ENCODE measurements around the gene IMPA2. TPM values are rescaled to one million over a fixed set of nuclear protein-coding genes. Genes with fewer than 3 reads are reported as not detected.

The IMPA2 gene
- total and polyA plus RNA-seq, 2 of the 13 experiments (the other 11 are each of a cell fraction or from before 2014, with no cell fraction given) = 37.8 to 71.8 TPM

- no peak for TF ChIP-seq ZNF318 (CRISPR knock-in tag; IDR thresholded peaks at IDR 0.05)
- TF ChIP-seq ARNT2 (CRISPR knock-in tag; IDR thresholded peaks at IDR 0.05; ENCODE audit: low read depth) = no peak
- no peak for TF ChIP-seq ARNT (IDR thresholded peaks at IDR 0.05)
- peak; percentile 49; the same call in 1 of the 2 replicates for TF ChIP-seq ZNF143 (CRISPR knock-in tag; IDR thresholded peaks at IDR 0.05)
- peak; percentile 94 for TF ChIP-seq GATAD2A (CRISPR knock-in tag; IDR thresholded peaks at IDR 0.05)
- 0 out of 2 replicates have a peak, but pooled peaks have one; percentile 29 for TF ChIP-seq HMGXB3 (CRISPR knock-in tag; IDR thresholded peaks at IDR 0.05; ENCODE audit: borderline replicate concordance)
- TF ChIP-seq ZNF343 (CRISPR knock-in tag; IDR thresholded peaks at IDR 0.05) = 0 out of 2 replicates have a peak, but pooled peaks have one; percentile 18
- no peak for TF ChIP-seq ETS1 (CRISPR knock-in tag; IDR thresholded peaks at IDR 0.05)
- no peak for TF ChIP-seq RAD51 (IDR thresholded peaks at IDR 0.05; ENCODE audit: borderline replicate concordance)
- TF ChIP-seq ZFP91 (CRISPR knock-in tag; IDR thresholded peaks at IDR 0.05; ENCODE audit: borderline replicate concordance) = peak; percentile 70
These were observed 27.0 kb downstream of the IMPA2 start (continued) for GRCh38 chr18:12008181-12008767.

Measured in HepG2 (cell line).